Measurements from ENCODE around the gene TMBIM6. TPM values are rescaled to one million over a fixed set of nuclear protein-coding genes. Genes with fewer than 3 reads are reported as not detected.

TMBIM6 gene
- total and polyA plus RNA-seq, 9 of the 15 experiments (the other 6 are each of a cell fraction or from before 2014, with no cell fraction given), result 147 to 1,288 (median 352) TPM

GRCh38 chr12:49730568-49731101 lies 10.7 kb upstream of the TMBIM6 start (continued):
- TF ChIP-seq ESRRB (CRISPR knock-in tag; IDR thresholded peaks at IDR 0.05; ENCODE audit: borderline replicate concordance) (no peak), TAL1 (IDR thresholded peaks at IDR 0.05) (peak; percentile 81), CHCHD3 (CRISPR knock-in tag; IDR thresholded peaks at IDR 0.05) (no peak), CEBPB (tag; IDR thresholded peaks at IDR 0.05) (peak; percentile 90), NELFE (IDR thresholded peaks at IDR 0.05; ENCODE audit: insufficient read depth, insufficient read length) (no peak), FOXK2 (conservative IDR thresholded peaks at IDR 0.05 in 1 of 2, IDR thresholded peaks at IDR 0.05 in 1 of 2; ENCODE audit: low read depth in 2 of 2) (no peak), TRIM25 (IDR thresholded peaks at IDR 0.05; ENCODE audit: borderline replicate concordance) (no peak), HDAC8 (tag; IDR thresholded peaks at IDR 0.05) (peak; percentile 64; the same call in 1 of the 2 replicates), E2F4 (CRISPR knock-in tag; IDR thresholded peaks at IDR 0.05; ENCODE audit: low read depth) (no peak), LARP7 (IDR thresholded peaks at IDR 0.05) (no peak), RREB1 (CRISPR knock-in tag; IDR thresholded peaks at IDR 0.05) (peak; percentile 21; the same call in 1 of the 2 replicates), ZNF668 (CRISPR knock-in tag; IDR thresholded peaks at IDR 0.05) (no peak), CEBPG (CRISPR knock-in tag; IDR thresholded peaks at IDR 0.05) (peak; percentile 98), CEBPG (tag; conservative IDR thresholded peaks at IDR 0.05 in 1 of 2, IDR thresholded peaks at IDR 0.05 in 1 of 2) (peak; percentile 92 to 100), LEF1 (IDR thresholded peaks at IDR 0.05) (peak; percentile 30; the same call in 1 of the 2 replicates), RFX1 (IDR thresholded peaks at IDR 0.05) (no peak), NR2C2 (CRISPR knock-in tag; IDR thresholded peaks at IDR 0.05) (peak; percentile 35; the same call in 1 of the 2 replicates), NR2C2 (tag; IDR thresholded peaks at IDR 0.05) (peak; percentile 57; the same call in 1 of the 2 replicates), KLF10 (CRISPR knock-in tag; IDR thresholded peaks at IDR 0.05) (no peak), ZFPM2 (CRISPR knock-in tag; IDR thresholded peaks at IDR 0.05) (no peak), MEF2D (tag; conservative IDR thresholded peaks at IDR 0.05; ENCODE audit: low read depth) (no peak), TGIF2 (CRISPR knock-in tag; IDR thresholded peaks at IDR 0.05) (no peak), L3MBTL2 (IDR thresholded peaks at IDR 0.05) (peak; percentile 96)

All from K562 (cell line).